GM21515 (cell line): ENCODE data around the gene BRPF3.

ENCODE experiments used
- ATAC-seq: cut with Tn5 transposase; IDR thresholded peaks from one replicate; pipeline ENCODE4 v1.9.1; 2021; ENCODE audit not compliant: unreplicated experiment

Gene BRPF3

GRCh38 chr6:36266913-36267644 lies 70.5 kb downstream of the BRPF3 start:
- no peak for ATAC-seq

GRCh38 chr6:36267731-36268477 lies 71.4 kb downstream of the BRPF3 start:
- ATAC-seq = no peak

GRCh38 chr6:36268478-36269275 lies 72.1 kb downstream of the BRPF3 start:
- no peak for ATAC-seq

- ATAC-seq = no peak
Observed at GRCh38 chr6:36269834-36270705, 73.5 kb downstream of the BRPF3 start, which contains the start of gene PNPLA1. Gene PNPLA1, plus strand, starts transcription at chr6:36270060. Its CDS starts 400 bp downstream, at chr6:36270460.

- ATAC-seq = no peak
Observed at GRCh38 chr6:36272234-36272633, 75.7 kb downstream of the BRPF3 start.

GRCh38 chr6:36273067-36273466 lies 76.5 kb downstream of the BRPF3 start:
- ATAC-seq = no peak

- ATAC-seq = no peak
Observed at GRCh38 chr6:36273802-36274514, 77.4 kb downstream of the BRPF3 start.

GRCh38 chr6:36276581-36277536 lies 80.3 kb downstream of the BRPF3 start:
- ATAC-seq = no peak

GRCh38 chr6:36277946-36278470 lies 81.5 kb downstream of the BRPF3 start:
- no peak for ATAC-seq

- ATAC-seq = no peak
Observed at GRCh38 chr6:36280467-36280866, 83.9 kb downstream of the BRPF3 start.

GRCh38 chr6:36280983-36281382 lies 84.4 kb downstream of the BRPF3 start:
- ATAC-seq = no peak
